GM18526 (cell line): ENCODE measurements around the gene UBE2G1.

ENCODE experiments used
- POLR2A ChIP-seq: IDR thresholded peaks from 3 replicates; pipeline ENCODE4 v1.6.1; 2011; ENCODE audit not compliant: insufficient read length; ENCODE audit errors: extremely low read depth

Gene UBE2G1

GRCh38 chr17:4297351-4297750 is 69.1 kb downstream of the UBE2G1 start:
- TF ChIP-seq POLR2A, result no peak

- no peak for TF ChIP-seq POLR2A
These were observed 70.8 kb downstream of the UBE2G1 start for GRCh38 chr17:4295686-4296085.

- TF ChIP-seq POLR2A, result no peak
These were observed 72.9 kb downstream of the UBE2G1 start for GRCh38 chr17:4293572-4293971.

- TF ChIP-seq POLR2A, result no peak
These were observed 78.8 kb downstream of the UBE2G1 start for GRCh38 chr17:4287710-4288109.

GRCh38 chr17:4276514-4276913 is 90.0 kb downstream of the UBE2G1 start:
- no peak for TF ChIP-seq POLR2A

- TF ChIP-seq POLR2A, result no peak
These were observed 93.5 kb downstream of the UBE2G1 start for GRCh38 chr17:4272972-4273368.

GRCh38 chr17:4272213-4272971 is 94.1 kb downstream of the UBE2G1 start:
- TF ChIP-seq POLR2A, result no peak

- no peak for TF ChIP-seq POLR2A
These were observed 95.7 kb downstream of the UBE2G1 start for GRCh38 chr17:4270736-4271135.

GRCh38 chr17:4269915-4270314 is 96.6 kb downstream of the UBE2G1 start:
- no peak for TF ChIP-seq POLR2A

- no peak for TF ChIP-seq POLR2A
These were observed 99.1 kb downstream of the UBE2G1 start for GRCh38 chr17:4267402-4267801.

- TF ChIP-seq POLR2A, result no peak
These were observed 99.9 kb downstream of the UBE2G1 start for GRCh38 chr17:4266550-4266949.

- peak; percentile 86 for TF ChIP-seq POLR2A
These were observed 102.9 kb downstream of the UBE2G1 start, which contains the start of gene ANKFY1 for GRCh38 chr17:4263282-4264215. TSS of gene ANKFY1 (minus strand) at chr17:4263979. CDS start at chr17:4263941, 38 bp downstream.

- no peak for TF ChIP-seq POLR2A
These were observed 103.8 kb downstream of the UBE2G1 start for GRCh38 chr17:4262703-4263102.

- TF ChIP-seq POLR2A, result no peak
These were observed 105.0 kb downstream of the UBE2G1 start for GRCh38 chr17:4261452-4261851.

- no peak for TF ChIP-seq POLR2A
These were observed 107.6 kb downstream of the UBE2G1 start for GRCh38 chr17:4258867-4259266.

- TF ChIP-seq POLR2A, result no peak
These were observed 109.5 kb downstream of the UBE2G1 start for GRCh38 chr17:4256952-4257351.
